Measurements from ENCODE around the gene RBSN. TPM values are rescaled to one million over a fixed set of nuclear protein-coding genes. Genes with fewer than 3 reads are reported as not detected.

RBSN gene
- total RNA-seq (2021; ENCODE audit: unreplicated experiment) (18.4 TPM), Bru-seq, nascent RNA (percentile 73 among the genes with signal in this experiment), BruChase-seq, experiment 1, labeled RNA remaining after a 6-hour chase (percentile 79 among the genes with signal in this experiment), BruChase-seq, experiment 2, labeled RNA remaining after a 2-hour chase (percentile 82 among the genes with signal in this experiment)
- polyA plus RNA-seq (2012) = 9.2 and 9.8 TPM in 2 replicates
- long read RNA-seq, partial matches to known transcripts = 7 of 19 reads
- long read RNA-seq, other reads (novel, unspliced or antisense) = 10 of 19 reads

GRCh38 chr3:15098503-15099363 lies at the start of gene RBSN:
Gene RBSN (minus strand): TSS chr3:15099148. CDS start chr3:15096120, 3,028 bp downstream.
- CTCF ChIA-PET = interaction anchor here (0.9 kb wide), 1 partner anchor 9 kb away, joined by 4 read pairs; no protein-coding TSS in a partner anchor
- intact Hi-C loops (cut with micrococcal nuclease) = no loop called here
- TF ChIP-seq CTCF (IDR thresholded peaks at IDR 0.05 in 2 of 3, conservative IDR thresholded peaks at IDR 0.05 in 1 of 3; ENCODE audit: borderline replicate concordance in 1 of 3, insufficient read depth in 1 of 3, low read depth in 2 of 3, low read length in 2 of 3) (no peak), ZFX (IDR thresholded peaks at IDR 0.05) (peak; percentile 91), EZH2 (IDR thresholded peaks at IDR 0.05) (no peak), ATF3 (IDR thresholded peaks at IDR 0.05) (no peak), FOSL1 (IDR thresholded peaks at IDR 0.05; ENCODE audit: low read depth) (no peak; the same call in 1 of the 2 replicates), ZBTB33 (IDR thresholded peaks at IDR 0.05; ENCODE audit: extremely low read depth, insufficient replicate concordance, low read length) (peak; percentile 77), CBX3 (IDR thresholded peaks at IDR 0.05; ENCODE audit: low read depth) (peak; percentile 98), POLR2A (IDR thresholded peaks at IDR 0.05; ENCODE audit: borderline replicate concordance, extremely low read depth, insufficient read depth, insufficient read length) (peak; percentile 70), YY1 (IDR thresholded peaks at IDR 0.05; ENCODE audit: extremely low read depth, insufficient replicate concordance, low read depth, low read length) (peak; percentile 97), SRF (IDR thresholded peaks at IDR 0.05; ENCODE audit: low read depth) (peak; percentile 99), SIN3A (IDR thresholded peaks at IDR 0.05; ENCODE audit: low read depth) (peak; percentile 93), REST (IDR thresholded peaks at IDR 0.05; ENCODE audit: low read depth) (no peak), EZH2phosphoT487 (IDR thresholded peaks at IDR 0.05; ENCODE audit: borderline replicate concordance) (no peak), SP1 (IDR thresholded peaks at IDR 0.05; ENCODE audit: low read depth) (peak; percentile 80), RAD21 (IDR thresholded peaks at IDR 0.05; ENCODE audit: low read depth) (no peak), POLR2AphosphoS5 (IDR thresholded peaks at IDR 0.05; ENCODE audit: low read depth, low read length) (peak; percentile 83), TCF7L2 (IDR thresholded peaks at IDR 0.05; ENCODE audit: borderline replicate concordance, extremely low read depth, insufficient read depth, insufficient read length) (peak; percentile 68)

More at GRCh38 chr3:15098503-15099363, at the start of gene RBSN:
- ATAC-seq (peak; percentile 90), DNase-seq (ENCODE audit: low read depth, low spot score) (peak; percentile 83)
- no peaks in the 10 kb centered on the region for H3K9me3 ChIP-seq (ENCODE audit: control insufficient read depth in 1 of 2, insufficient read depth in 1 of 2, low read depth in 1 of 2, low read length in 2 of 2)
- H3K4me2 ChIP-seq (ENCODE audit: low read length) = peak within 1 kb of the TSS; percentile 88
- peak within 1 kb of the TSS; percentile 87 for H3K9ac ChIP-seq (ENCODE audit: low read length)
- POLR2A ChIA-PET = no interaction called here
- peak within 1 kb of the TSS; percentile 89 for H2AFZ ChIP-seq (ENCODE audit: low read depth, low read length, poor library complexity, severe bottlenecking)
- H3K79me2 ChIP-seq (ENCODE audit: insufficient read depth, low read length) = peaks cover 30% of the 10 kb centered on the region
- BruUV-seq (replicated peaks) = no TSS peak
- RAD21 ChIA-PET (ENCODE audit: low non-redundant PET in 1 of 2, low total read pairs in 2 of 2, uncharacterized antibody in 2 of 2, unreplicated experiment in 2 of 2) = no interaction called here
- H4K20me1 ChIP-seq (ENCODE audit: insufficient read depth) = no peaks in the 10 kb centered on the region
- H3K27ac ChIP-seq (ENCODE audit: low read depth, low read length) = peak within 1 kb of the TSS; percentile 53
- peak within 1 kb of the TSS; percentile 99 to 100 for H3K4me3 ChIP-seq (replicated peaks in 1 of 2; ENCODE audit: low read depth in 1 of 2, low read length in 2 of 2)
- no peaks in the 10 kb centered on the region for H3K9me2 ChIP-seq (ENCODE audit: insufficient read depth)
- H3K4me1 ChIP-seq (ENCODE audit: control insufficient read depth in 1 of 2, insufficient read depth in 2 of 2, low read length in 2 of 2) = peaks cover 5 to 16% of the 10 kb centered on the region in 2 experiments; a peak in 3 of 4 replicates
- H3K36me3 ChIP-seq (ENCODE audit: control insufficient read depth in 1 of 2, insufficient read depth in 2 of 2, low read length in 2 of 2) = peaks cover 0 to 22% of the 10 kb centered on the region in 2 experiments; a peak in 3 of 4 replicates
- H3K27me3 ChIP-seq (ENCODE audit: insufficient read depth, low read length) = no peaks in the 10 kb centered on the region

Data from HCT116 (cell line).